ENCODE results near the gene CASS4. TPM values are rescaled to one million over a fixed set of nuclear protein-coding genes. Genes with fewer than 3 reads are reported as not detected.
A peak's percentile ranks its signal among the peaks of the same experiment; 100 is the strongest.

The CASS4 gene
- total RNA-seq, 2 experiments from 2014 or later: 0.15 TPM; not detected in 1

DNA sequence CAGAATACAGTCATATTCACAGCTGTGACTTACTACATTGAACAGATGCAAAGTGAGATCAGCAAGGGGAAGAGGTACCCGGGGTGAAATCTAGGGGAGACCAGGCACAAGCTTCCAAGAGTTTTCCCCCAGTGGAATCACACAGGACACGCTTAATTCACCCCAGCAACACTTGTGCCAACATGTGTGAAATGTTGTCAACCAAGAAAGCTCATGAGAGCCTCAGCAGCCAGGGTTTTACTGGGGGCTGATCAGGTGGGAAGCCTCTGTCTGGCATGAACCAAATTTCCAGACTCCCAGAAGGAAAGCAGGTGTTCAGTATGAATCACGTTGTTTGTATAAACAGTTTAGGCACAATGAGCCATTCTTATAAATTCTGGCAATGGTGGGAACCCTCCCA, 49.5 kb downstream of the CASS4 start:
- H3K36me3 ChIP-seq (ENCODE audit: insufficient read depth, low read length): no peaks in the 10 kb centered on the region
- TF ChIP-seq, protein P1, sequence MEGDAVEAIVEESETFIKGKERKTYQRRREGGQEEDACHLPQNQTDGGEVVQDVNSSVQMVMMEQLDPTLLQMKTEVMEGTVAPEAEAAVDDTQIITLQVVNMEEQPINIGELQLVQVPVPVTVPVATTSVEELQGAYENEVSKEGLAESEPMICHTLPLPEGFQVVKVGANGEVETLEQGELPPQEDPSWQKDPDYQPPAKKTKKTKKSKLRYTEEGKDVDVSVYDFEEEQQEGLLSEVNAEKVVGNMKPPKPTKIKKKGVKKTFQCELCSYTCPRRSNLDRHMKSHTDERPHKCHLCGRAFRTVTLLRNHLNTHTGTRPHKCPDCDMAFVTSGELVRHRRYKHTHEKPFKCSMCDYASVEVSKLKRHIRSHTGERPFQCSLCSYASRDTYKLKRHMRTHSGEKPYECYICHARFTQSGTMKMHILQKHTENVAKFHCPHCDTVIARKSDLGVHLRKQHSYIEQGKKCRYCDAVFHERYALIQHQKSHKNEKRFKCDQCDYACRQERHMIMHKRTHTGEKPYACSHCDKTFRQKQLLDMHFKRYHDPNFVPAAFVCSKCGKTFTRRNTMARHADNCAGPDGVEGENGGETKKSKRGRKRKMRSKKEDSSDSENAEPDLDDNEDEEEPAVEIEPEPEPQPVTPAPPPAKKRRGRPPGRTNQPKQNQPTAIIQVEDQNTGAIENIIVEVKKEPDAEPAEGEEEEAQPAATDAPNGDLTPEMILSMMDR (conservative IDR thresholded peaks at IDR 0.05; ENCODE audit: low read length): no peak
- TF ChIP-seq EZH2phosphoT487 (IDR thresholded peaks at IDR 0.05; ENCODE audit: borderline replicate concordance, low read depth, low read length): no peak
- H2AFZ ChIP-seq (ENCODE audit: low read length): no peak overlapping the region
- no peaks in the 10 kb centered on the region for H4K20me1 ChIP-seq (ENCODE audit: insufficient read depth, low read length)
- POLR2A ChIA-PET: interaction anchor here (2.5 kb wide), 1 partner anchor 69 kb away, joined by 15 read pairs; the partner anchor contains the start of genes AURKA and CSTF1
- no peaks in the 10 kb centered on the region for H3K9me3 ChIP-seq (ENCODE audit: low read length)
- H3K79me2 ChIP-seq (ENCODE audit: insufficient read depth, low read depth, low read length): no peaks in the 10 kb centered on the region
- intact Hi-C loops (cut with micrococcal nuclease; ENCODE audit: unreplicated experiment): no loop called here
- no peak for DNase-seq (ENCODE audit: low spot score)
- no peak overlapping the region for H3K4me2 ChIP-seq (ENCODE audit: low read length)
- no peak overlapping the region for H3K4me3 ChIP-seq (ENCODE audit: low read depth, low read length, poor library complexity, severe bottlenecking)
- CTCF ChIA-PET (ENCODE audit: unreplicated experiment): no interaction called here
- no peaks in the 10 kb centered on the region for H3K9me2 ChIP-seq (ENCODE audit: insufficient read depth, low read length)
- H3K27ac ChIP-seq (ENCODE audit: low read depth, low read length, poor library complexity, severe bottlenecking): no peak overlapping the region
- no TSS peak for BruUV-seq (replicated peaks)
- peaks cover 11% of the 10 kb centered on the region for H3K4me1 ChIP-seq (ENCODE audit: insufficient read depth, low read length, poor library complexity, severe bottlenecking)

DNA sequence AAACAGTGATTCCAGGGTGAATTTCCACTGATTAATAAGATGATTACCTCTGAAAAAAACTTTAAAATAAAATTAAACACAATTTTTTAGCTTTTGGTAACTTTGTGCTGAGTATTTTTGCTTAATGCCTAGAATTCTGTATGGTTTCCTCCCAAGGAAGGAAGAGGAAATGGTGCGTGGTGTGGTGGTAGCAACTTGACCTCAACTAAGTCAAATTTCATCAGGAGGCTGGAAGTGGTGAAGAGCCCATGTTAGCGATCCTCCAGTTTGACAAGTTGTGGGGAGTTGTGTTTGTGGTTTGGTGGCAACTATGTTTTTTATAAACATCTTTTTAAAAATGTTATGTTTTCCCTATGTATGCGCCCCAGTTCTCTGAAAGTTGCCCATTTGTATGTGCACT, 51.4 kb downstream of the CASS4 start:
- Histone ChIP-seq H3K27ac (ENCODE audit: low read depth, low read length, poor library complexity, severe bottlenecking) (no peak overlapping the region), H4K20me1 (ENCODE audit: insufficient read depth, low read length) (no peaks in the 10 kb centered on the region), H3K36me3 (ENCODE audit: insufficient read depth, low read length) (no peaks in the 10 kb centered on the region), H3K9me2 (ENCODE audit: insufficient read depth, low read length) (no peaks in the 10 kb centered on the region), H3K9me3 (ENCODE audit: low read length) (no peaks in the 10 kb centered on the region), H3K4me2 (ENCODE audit: low read length) (no peak overlapping the region), H2AFZ (ENCODE audit: low read length) (no peak overlapping the region), H3K79me2 (ENCODE audit: insufficient read depth, low read depth, low read length) (no peaks in the 10 kb centered on the region), H3K4me1 (ENCODE audit: insufficient read depth, low read length, poor library complexity, severe bottlenecking) (peaks cover 20% of the 10 kb centered on the region), H3K4me3 (ENCODE audit: low read depth, low read length, poor library complexity, severe bottlenecking) (no peak overlapping the region)
- intact Hi-C loops (cut with micrococcal nuclease; ENCODE audit: unreplicated experiment): no loop called here
- no peak for DNase-seq (ENCODE audit: low spot score)
- CTCF ChIA-PET (ENCODE audit: unreplicated experiment): no interaction called here
- no TSS peak for BruUV-seq (replicated peaks)
- TF ChIP-seq, protein P1 (conservative IDR thresholded peaks at IDR 0.05; ENCODE audit: low read length): no peak
- TF ChIP-seq EZH2phosphoT487 (IDR thresholded peaks at IDR 0.05; ENCODE audit: borderline replicate concordance, low read depth, low read length): no peak
- POLR2A ChIA-PET: interaction anchor here (2.5 kb wide), 1 partner anchor 71 kb away, joined by 15 read pairs; the partner anchor contains the start of genes AURKA and CSTF1

DNA sequence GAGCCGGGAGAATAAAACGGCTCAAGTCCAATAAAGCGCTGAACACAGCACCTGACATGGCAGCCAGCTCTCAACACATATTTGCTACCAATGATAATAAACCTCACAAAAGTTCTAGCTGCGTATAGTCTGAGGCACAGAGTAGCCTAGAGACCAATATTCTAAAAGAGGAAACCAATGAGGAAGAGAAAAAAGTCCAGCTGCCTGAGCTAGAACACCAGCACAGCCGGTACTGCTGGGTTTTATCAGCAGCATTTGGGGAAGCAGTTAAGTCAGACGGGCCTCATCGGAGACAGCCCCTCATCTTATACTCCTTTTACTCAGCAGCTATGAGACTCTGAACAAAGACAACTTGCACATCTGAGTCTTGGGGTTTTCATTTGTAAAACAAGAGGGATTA, 53.9 kb downstream of the CASS4 start:
- H3K4me1 ChIP-seq (ENCODE audit: insufficient read depth, low read length, poor library complexity, severe bottlenecking): peaks cover 33% of the 10 kb centered on the region
- H3K9me3 ChIP-seq (ENCODE audit: low read length): no peaks in the 10 kb centered on the region
- peaks cover 24% of the 10 kb centered on the region for H3K79me2 ChIP-seq (ENCODE audit: insufficient read depth, low read depth, low read length)
- POLR2A ChIA-PET: interaction anchor here (1.3 kb wide), 1 partner anchor 54 kb away, joined by 3 read pairs; the partner anchor contains the start of gene CASS4
- peak overlapping the region; percentile 45 for H3K4me2 ChIP-seq (ENCODE audit: low read length)
- no peak overlapping the region for H3K27ac ChIP-seq (ENCODE audit: low read depth, low read length, poor library complexity, severe bottlenecking)
- H3K9me2 ChIP-seq (ENCODE audit: insufficient read depth, low read length): no peaks in the 10 kb centered on the region
- CTCF ChIA-PET (ENCODE audit: unreplicated experiment): no interaction called here
- TF ChIP-seq EZH2phosphoT487 (IDR thresholded peaks at IDR 0.05; ENCODE audit: borderline replicate concordance, low read depth, low read length): no peak
- TF ChIP-seq, protein P1 (conservative IDR thresholded peaks at IDR 0.05; ENCODE audit: low read length): no peak
- H2AFZ ChIP-seq (ENCODE audit: low read length): peak overlapping the region; percentile 89
- intact Hi-C loops (cut with micrococcal nuclease; ENCODE audit: unreplicated experiment): loop anchor here (1.0 kb wide), 1 partner anchor 66 kb away; no protein-coding TSS in a partner anchor
- BruUV-seq (replicated peaks): no TSS peak
- peaks cover 11% of the 10 kb centered on the region; the same call in 1 of the 2 replicates for H4K20me1 ChIP-seq (ENCODE audit: insufficient read depth, low read length)
- H3K4me3 ChIP-seq (ENCODE audit: low read depth, low read length, poor library complexity, severe bottlenecking): no peak overlapping the region
- peak; percentile 49 for DNase-seq (ENCODE audit: low spot score)
- no peaks in the 10 kb centered on the region for H3K36me3 ChIP-seq (ENCODE audit: insufficient read depth, low read length)
